ENCODE data around the gene CHRND. TPM values are rescaled to one million over a fixed set of nuclear protein-coding genes. Genes with fewer than 3 reads are reported as not detected.
A peak's percentile ranks its signal among the peaks of the same experiment; 100 is the strongest.

The CHRND gene
- total RNA-seq, 4 donors from 2014 or later: not detected

DNA sequence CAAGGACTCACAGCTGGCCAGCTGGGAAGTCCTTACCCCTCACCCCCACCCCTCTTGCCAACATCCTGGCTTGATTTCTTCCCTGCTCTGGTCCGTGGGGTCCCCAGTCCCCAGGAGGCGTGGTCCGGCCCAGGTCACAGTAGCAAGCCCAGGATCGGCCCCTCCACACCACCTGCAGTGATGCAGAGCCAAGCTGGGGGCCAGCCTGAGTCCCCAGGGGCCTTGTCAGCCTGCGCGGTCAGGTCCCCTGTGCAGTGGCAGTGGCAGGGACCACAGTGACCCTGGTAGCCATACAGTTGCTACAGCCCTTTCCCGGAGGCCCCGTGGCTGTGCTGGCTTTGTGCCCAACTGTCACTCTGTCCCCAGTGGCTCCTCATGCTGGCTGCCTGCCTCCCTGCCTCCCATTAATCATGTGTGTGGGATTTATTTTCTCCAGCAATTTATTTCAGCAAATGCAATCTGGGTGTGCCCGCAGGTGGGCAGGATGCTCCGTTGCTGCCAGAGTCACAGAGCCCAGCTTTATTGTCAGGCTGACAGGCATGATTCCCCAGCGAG is 14.5 kb upstream of the CHRND start:
- H3K36me3 ChIP-seq: no peaks in the 10 kb centered on the region
- no peaks in the 10 kb centered on the region for H3K4me1 ChIP-seq
- no peaks in the 10 kb centered on the region for H3K9me3 ChIP-seq
- H3K27me3 ChIP-seq: no peaks in the 10 kb centered on the region
- no peak overlapping the region for H3K27ac ChIP-seq
- no peak for DNase-seq
- TF ChIP-seq, protein P1, sequence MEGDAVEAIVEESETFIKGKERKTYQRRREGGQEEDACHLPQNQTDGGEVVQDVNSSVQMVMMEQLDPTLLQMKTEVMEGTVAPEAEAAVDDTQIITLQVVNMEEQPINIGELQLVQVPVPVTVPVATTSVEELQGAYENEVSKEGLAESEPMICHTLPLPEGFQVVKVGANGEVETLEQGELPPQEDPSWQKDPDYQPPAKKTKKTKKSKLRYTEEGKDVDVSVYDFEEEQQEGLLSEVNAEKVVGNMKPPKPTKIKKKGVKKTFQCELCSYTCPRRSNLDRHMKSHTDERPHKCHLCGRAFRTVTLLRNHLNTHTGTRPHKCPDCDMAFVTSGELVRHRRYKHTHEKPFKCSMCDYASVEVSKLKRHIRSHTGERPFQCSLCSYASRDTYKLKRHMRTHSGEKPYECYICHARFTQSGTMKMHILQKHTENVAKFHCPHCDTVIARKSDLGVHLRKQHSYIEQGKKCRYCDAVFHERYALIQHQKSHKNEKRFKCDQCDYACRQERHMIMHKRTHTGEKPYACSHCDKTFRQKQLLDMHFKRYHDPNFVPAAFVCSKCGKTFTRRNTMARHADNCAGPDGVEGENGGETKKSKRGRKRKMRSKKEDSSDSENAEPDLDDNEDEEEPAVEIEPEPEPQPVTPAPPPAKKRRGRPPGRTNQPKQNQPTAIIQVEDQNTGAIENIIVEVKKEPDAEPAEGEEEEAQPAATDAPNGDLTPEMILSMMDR (IDR thresholded peaks at IDR 0.05): no peak
- TF ChIP-seq POLR2A (IDR thresholded peaks at IDR 0.05): no peak
- H3K4me3 ChIP-seq: no peak overlapping the region

DNA sequence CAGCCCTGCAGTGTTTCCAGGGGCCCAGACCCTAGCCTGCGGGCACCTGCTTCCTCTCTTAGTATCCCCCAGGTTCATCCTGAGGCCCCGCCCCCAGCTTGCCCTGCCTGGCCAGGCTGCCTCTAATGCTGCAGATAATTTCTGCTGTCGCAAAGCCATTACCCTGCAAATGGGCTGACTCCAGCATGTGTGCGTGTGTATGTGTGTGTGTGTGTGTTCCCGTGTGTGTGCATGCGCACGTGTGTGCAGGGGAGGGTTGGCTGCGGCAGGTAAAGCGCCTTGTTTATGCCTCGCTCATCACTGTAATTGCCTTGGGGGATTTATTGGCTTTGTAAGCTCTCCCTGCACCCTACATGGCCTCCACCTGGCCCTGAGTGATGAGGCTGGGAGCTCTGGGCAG is 13.4 kb upstream of the CHRND start:
- DNase-seq: no peak
- H3K4me1 ChIP-seq: no peaks in the 10 kb centered on the region
- TF ChIP-seq, protein P1 (IDR thresholded peaks at IDR 0.05): no peak
- no peak for TF ChIP-seq POLR2A (IDR thresholded peaks at IDR 0.05)
- H3K27ac ChIP-seq: no peak overlapping the region
- H3K4me3 ChIP-seq: no peak overlapping the region
- no peaks in the 10 kb centered on the region for H3K9me3 ChIP-seq
- no peaks in the 10 kb centered on the region for H3K36me3 ChIP-seq
- H3K27me3 ChIP-seq: no peaks in the 10 kb centered on the region

DNA sequence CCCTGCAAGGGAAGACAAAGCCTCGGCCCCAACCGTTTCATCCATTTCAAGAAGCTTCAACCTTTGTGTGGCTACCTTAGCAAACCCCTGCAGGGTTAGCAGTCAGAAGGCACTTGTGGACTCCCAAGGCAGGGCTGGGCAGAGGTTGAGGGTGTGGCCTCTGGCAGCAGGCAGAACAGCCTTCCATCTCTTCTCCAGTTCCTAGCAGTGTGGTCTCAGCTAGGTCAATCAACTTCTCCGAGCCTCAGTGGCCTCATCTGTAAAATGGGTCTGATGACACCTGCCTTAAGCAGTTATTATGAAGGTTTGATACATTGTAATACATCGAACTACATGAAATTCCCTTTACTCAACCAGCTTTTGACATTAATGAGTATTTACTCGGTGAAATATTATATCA is 12.6 kb upstream of the CHRND start:
- no peaks in the 10 kb centered on the region for H3K4me1 ChIP-seq
- H3K27ac ChIP-seq: no peak overlapping the region
- no peaks in the 10 kb centered on the region for H3K9me3 ChIP-seq
- DNase-seq: no peak
- H3K36me3 ChIP-seq: no peaks in the 10 kb centered on the region
- H3K4me3 ChIP-seq: no peak overlapping the region
- no peaks in the 10 kb centered on the region for H3K27me3 ChIP-seq
- TF ChIP-seq, protein P1 (IDR thresholded peaks at IDR 0.05): no peak
- TF ChIP-seq POLR2A (IDR thresholded peaks at IDR 0.05): no peak

DNA sequence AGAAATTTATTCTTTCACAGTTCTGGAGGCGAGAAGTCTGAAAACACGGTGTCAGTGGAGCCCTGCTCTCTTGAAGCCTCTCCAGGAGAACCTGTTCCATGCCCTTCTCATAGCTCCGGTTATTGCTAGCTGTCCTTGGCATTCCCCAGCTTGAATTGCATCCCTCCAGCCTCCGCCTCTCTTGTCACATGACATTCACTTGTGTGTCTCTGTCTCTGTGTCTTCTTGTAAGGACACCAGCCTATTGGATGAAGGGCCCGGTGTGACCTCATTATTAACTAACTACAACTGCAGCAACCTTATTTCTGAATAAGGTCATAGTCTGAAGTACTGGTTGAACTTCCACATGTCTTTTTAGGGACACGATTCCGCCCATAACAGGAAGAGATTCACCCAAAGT is 10.3 kb upstream of the CHRND start:
- H3K9me3 ChIP-seq: no peaks in the 10 kb centered on the region
- H3K4me3 ChIP-seq: no peak overlapping the region
- H3K27me3 ChIP-seq: no peaks in the 10 kb centered on the region
- TF ChIP-seq, protein P1 (IDR thresholded peaks at IDR 0.05): no peak
- TF ChIP-seq POLR2A (IDR thresholded peaks at IDR 0.05): no peak
- no peaks in the 10 kb centered on the region for H3K36me3 ChIP-seq
- DNase-seq: peak in 1 of 3 donors; percentile 54
- no peaks in the 10 kb centered on the region for H3K4me1 ChIP-seq
- peak overlapping the region in 1 of 4 donors; percentile 69 for H3K27ac ChIP-seq

DNA sequence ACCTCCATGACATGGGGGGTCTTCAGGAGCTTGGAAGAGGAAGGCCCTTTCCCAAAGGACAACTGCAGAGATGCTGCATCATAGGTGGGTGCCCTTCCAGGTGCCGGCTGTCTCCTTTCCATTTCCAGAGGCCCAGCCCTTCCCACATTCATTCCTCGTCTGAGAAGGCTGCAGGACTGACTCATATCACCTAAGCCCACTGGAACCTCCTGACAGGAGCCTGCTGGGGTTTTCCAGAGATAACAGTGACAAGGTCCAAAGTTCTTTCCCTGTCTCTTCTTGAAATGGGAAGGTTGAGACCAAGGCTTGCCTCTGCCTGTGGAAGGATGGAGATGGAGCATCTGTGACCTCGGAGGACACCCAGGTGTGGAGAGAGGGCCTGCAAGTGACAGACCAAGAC is 9.4 kb upstream of the CHRND start:
- TF ChIP-seq POLR2A (IDR thresholded peaks at IDR 0.05): no peak
- TF ChIP-seq, protein P1 (IDR thresholded peaks at IDR 0.05): no peak
- peak overlapping the region in 1 of 4 donors; percentile 69 for H3K27ac ChIP-seq
- DNase-seq: no peak

DNA sequence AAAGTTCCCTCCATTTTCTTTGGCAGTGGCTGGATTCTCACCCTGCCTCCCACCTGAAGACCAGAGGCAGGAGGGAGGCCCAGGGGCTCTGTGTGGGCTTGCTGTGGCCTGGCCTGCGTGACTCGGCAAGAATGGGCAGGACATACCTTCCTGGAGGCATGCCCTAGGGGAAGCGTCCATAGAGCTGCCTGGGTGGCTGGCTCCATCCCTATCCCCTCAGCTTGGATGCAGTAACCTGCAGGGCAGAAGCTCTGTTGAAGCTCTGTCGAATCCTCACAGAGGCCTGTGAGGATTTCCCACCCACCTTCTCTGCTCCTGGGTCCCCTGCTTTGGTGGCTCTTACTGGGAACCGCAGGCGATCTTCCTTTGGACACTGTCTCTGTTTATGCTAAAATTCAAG is 7.1 kb upstream of the CHRND start:
- peaks cover 0 to 21% (median 13%) of the 10 kb centered on the region in 4 donors for H3K4me1 ChIP-seq
- H3K36me3 ChIP-seq: no peaks in the 10 kb centered on the region
- peaks cover 0 to 17% of the 10 kb centered on the region in 2 donors for H3K27me3 ChIP-seq
- no peak overlapping the region for H3K27ac ChIP-seq
- H3K4me3 ChIP-seq: no peak overlapping the region
- no peaks in the 10 kb centered on the region for H3K9me3 ChIP-seq
- TF ChIP-seq, protein P1 (IDR thresholded peaks at IDR 0.05): no peak
- TF ChIP-seq POLR2A (IDR thresholded peaks at IDR 0.05): no peak
- DNase-seq: no peak

More for the DNA sequence above, 9.4 kb upstream of the CHRND start:
- H3K9me3 ChIP-seq: no peaks in the 10 kb centered on the region
- no peaks in the 10 kb centered on the region for H3K36me3 ChIP-seq
- H3K4me3 ChIP-seq: no peak overlapping the region
- H3K27me3 ChIP-seq: no peaks in the 10 kb centered on the region
- H3K4me1 ChIP-seq: no peaks in the 10 kb centered on the region
